RWPE2 (cell line): ENCODE measurements around the gene STUB1.

ENCODE experiments used
- ATAC-seq: fragments of 200-7000 bp; cut with Tn5 transposase; 3 replicates; pipeline ENCODE4 v1.9.1; 2021; ENCODE audit warnings: low read depth
- DNase-seq: peaks from one replicate; pipeline ENCODE4 v3.0.0-alpha.2; 2020; ENCODE audit warnings: low spot score
- H3K27ac ChIP-seq: fragments of 450-650 bp; 2 replicates; pipeline ENCODE4 v1.5.1; 2017; ENCODE audit warnings: mild to moderate bottlenecking; ENCODE audit not compliant: poor library complexity, severe bottlenecking
- H3K27me3 ChIP-seq: fragments of 250-450 bp; sonication (Bioruptor Pico); 2 replicates; pipeline ENCODE4 v1.5.1; 2021; ENCODE audit warnings: mild to moderate bottlenecking, moderate library complexity; ENCODE audit not compliant: insufficient read depth, poor library complexity, severe bottlenecking
- H3K36me3 ChIP-seq: fragments of 250-450 bp; sonication (Bioruptor Pico); 2 replicates; pipeline ENCODE4 v1.5.1; 2020; ENCODE audit warnings: low read depth, mild to moderate bottlenecking, moderate library complexity
- H3K4me1 ChIP-seq: fragments of 250-450 bp; sonication (Bioruptor Pico); 2 replicates; pipeline ENCODE4 v1.5.1; 2021; ENCODE audit warnings: mild to moderate bottlenecking, moderate library complexity; ENCODE audit not compliant: insufficient read depth, poor library complexity, severe bottlenecking
- H3K4me3 ChIP-seq: fragments of 250-450 bp; sonication (Bioruptor Pico); 2 replicates; pipeline ENCODE4 v1.5.1; 2021; ENCODE audit warnings: mild to moderate bottlenecking, moderate library complexity; ENCODE audit not compliant: severe bottlenecking
- H3K9me3 ChIP-seq: fragments of 250-450 bp; sonication (Bioruptor Pico); 2 replicates; pipeline ENCODE4 v1.5.1; 2021; ENCODE audit warnings: mild to moderate bottlenecking, moderate library complexity; ENCODE audit not compliant: severe bottlenecking
- CTCF ChIP-seq: fragments of 450-650 bp; IDR thresholded peaks from one replicate; pipeline ENCODE4 v1.5.1; 2017; ENCODE audit warnings: mild to moderate bottlenecking, moderate library complexity; ENCODE audit not compliant: poor library complexity, severe bottlenecking

The STUB1 gene

GRCh38 chr16:648071-648780 lies 32.0 kb upstream of the STUB1 start:
- peaks cover 18% of the 10 kb centered on the region for H3K4me1 ChIP-seq
- peaks cover 7% of the 10 kb centered on the region; the same call in 1 of the 2 replicates for H3K36me3 ChIP-seq
- peak overlapping the region; percentile 70 for H3K4me3 ChIP-seq
- ATAC-seq: peak; percentile 6
- DNase-seq: no peak
- peak; percentile 77 for TF ChIP-seq CTCF
- H3K27me3 ChIP-seq: no peaks in the 10 kb centered on the region
- H3K27ac ChIP-seq: peak overlapping the region; percentile 79
- H3K9me3 ChIP-seq: no peaks in the 10 kb centered on the region

- DNase-seq: peak; percentile 92
- Histone ChIP-seq H3K4me1 (peaks cover 18% of the 10 kb centered on the region), H3K9me3 (no peaks in the 10 kb centered on the region), H3K27ac (peak within 1 kb of the TSS; percentile 79), H3K36me3 (peaks cover 7% of the 10 kb centered on the region; the same call in 1 of the 2 replicates), H3K27me3 (no peaks in the 10 kb centered on the region), H3K4me3 (peak within 1 kb of the TSS; percentile 70)
- no peak for TF ChIP-seq CTCF
- ATAC-seq: peak; percentile 69
These were observed 31.2 kb upstream of the STUB1 start, which contains the start of gene WDR90 for GRCh38 chr16:648781-649589. TSS of gene WDR90 (plus strand) at chr16:649365. CDS start at chr16:649417, 52 bp downstream.

- Histone ChIP-seq H3K36me3 (peaks cover 9% of the 10 kb centered on the region; the same call in 1 of the 2 replicates), H3K27ac (peak overlapping the region; percentile 79), H3K4me3 (peak overlapping the region; percentile 70), H3K4me1 (peaks cover 18% of the 10 kb centered on the region), H3K27me3 (no peaks in the 10 kb centered on the region), H3K9me3 (no peaks in the 10 kb centered on the region)
- no peak for TF ChIP-seq CTCF
- ATAC-seq (no peak), DNase-seq (no peak)
These were observed 30.6 kb upstream of the STUB1 start for GRCh38 chr16:649631-650030.

GRCh38 chr16:651844-652243 lies 28.4 kb upstream of the STUB1 start:
- Histone ChIP-seq H3K4me1 (peaks cover 8% of the 10 kb centered on the region), H3K9me3 (no peaks in the 10 kb centered on the region), H3K27ac (no peak overlapping the region), H3K4me3 (no peak overlapping the region), H3K36me3 (peaks cover 23% of the 10 kb centered on the region; the same call in 1 of the 2 replicates), H3K27me3 (no peaks in the 10 kb centered on the region)
- ATAC-seq: no peak
- DNase-seq: no peak
- no peak for TF ChIP-seq CTCF
